A673 (cell line): Measurements from ENCODE around the gene SMC4.

Source experiments
- CTCF ChIP-seq: fragments of 300-800, 200-600 bp; sonication (generic); conservative IDR thresholded peaks from 2 replicates; pipeline ENCODE4 v1.5.1; 2017; ENCODE audit warnings: low read depth, mild to moderate bottlenecking, antibody characterized with exemption, low read length, moderate library complexity, mixed read lengths
- EZH2 ChIP-seq: fragments of 200-600 bp; sonication (generic); IDR thresholded peaks from 2 replicates; pipeline ENCODE4 v1.6.1; 2017; ENCODE audit warnings: borderline replicate concordance, low read depth, mild to moderate bottlenecking, mixed read lengths, antibody characterized with exemption, low read length; ENCODE audit not compliant: poor library complexity, severe bottlenecking

GRCh38 chr3:160398820-160399124 lies 678 bp upstream of the SMC4 start:
- TF ChIP-seq CTCF: no peak
- no peak for TF ChIP-seq EZH2
